Upper lobe of right lung (tissue), 1 donor: Measurements from ENCODE around the gene PCDHA9. TPM values are rescaled to one million over a fixed set of nuclear protein-coding genes. Genes with fewer than 3 reads are reported as not detected.
"Not testable (repeated sequence)": the region's sequence is repeated elsewhere in the genome, so short reads cannot be mapped to it uniquely, and the experiment has no call there.

Experiments used
- ATAC-seq: fragments of 200-7000 bp; cut with Tn5 transposase; one replicate; pipeline ENCODE4 v1.9.1; 2020; ENCODE audit warnings: mild to moderate bottlenecking, moderate library complexity
- DNase-seq: peaks from one replicate; pipeline ENCODE4 v3.0.0-alpha.2; 2020
- H3K27ac ChIP-seq: fragments of 200-600 bp; one replicate; pipeline ENCODE4 v1.8.0; 2022
- H3K27me3 ChIP-seq: fragments of 200-600 bp; one replicate; pipeline ENCODE4 v1.8.0; 2022; ENCODE audit warnings: mild to moderate bottlenecking
- H3K36me3 ChIP-seq: fragments of 200-600 bp; one replicate; pipeline ENCODE4 v1.8.0; 2022
- H3K4me1 ChIP-seq: fragments of 200-600 bp; one replicate; pipeline ENCODE4 v1.8.0; 2022
- H3K4me3 ChIP-seq: fragments of 200-600 bp; one replicate; pipeline ENCODE4 v1.8.0; 2022; ENCODE audit warnings: mild to moderate bottlenecking
- H3K9me3 ChIP-seq: fragments of 200-600 bp; one replicate; pipeline ENCODE4 v1.8.0; 2022
- CTCF ChIP-seq: fragments of 200-600 bp; IDR thresholded peaks from one replicate; pipeline ENCODE4 v1.8.0; 2022; ENCODE audit warnings: antibody characterized with exemption
- intact Hi-C: fragments of 100-400 bp; cut with DNase I; formaldehyde crosslinking; loops from one replicate; pipeline ENCODE4 v1.11.0; 2022
- total RNA-seq: library from RNA; stranded (reverse); fragmentation: NEBNext Ultra II Directional; extraction: Animal tissue kit (Norgen Biotek cat#: 25700); gene quantifications from one replicate; pipeline ENCODE4 v1.2.1, GENCODE V29; 2021
- donor health status: DM: no; HTN: yes; CAD: no; lungs with severe emphysema.

The PCDHA9 gene
- total RNA-seq, 1 donor from 2014 or later, result 0.20 TPM

- H3K4me1 ChIP-seq, result no peaks in the 10 kb centered on the region
- H3K9me3 ChIP-seq, result no peaks in the 10 kb centered on the region
- H3K27me3 ChIP-seq, result peaks cover 20% of the 10 kb centered on the region
- H3K36me3 ChIP-seq, result no peaks in the 10 kb centered on the region
- no peak for TF ChIP-seq CTCF
- ATAC-seq, result no peak
- intact Hi-C loops, result no loop called here
- DNase-seq, result no peak
- no peak overlapping the region for H3K4me3 ChIP-seq
- no peak overlapping the region for H3K27ac ChIP-seq
Observed at GRCh38 chr5:140835622-140836510, 12.3 kb upstream of the PCDHA9 start.

GRCh38 chr5:140840978-140841962, 6.9 kb upstream of the PCDHA9 start, which contains the start of gene PCDHA8:
TSS of gene PCDHA8 (plus strand) at chr5:140841187. CDS start at chr5:140841322, 135 bp downstream.
- H3K9me3 ChIP-seq, result no peaks in the 10 kb centered on the region
- DNase-seq (no peak), ATAC-seq (no peak)
- no peak within 1 kb of the TSS for H3K4me3 ChIP-seq
- peaks cover 18% of the 10 kb centered on the region for H3K27me3 ChIP-seq
- intact Hi-C loops, result no loop called here
- TF ChIP-seq CTCF, result no peak
- H3K36me3 ChIP-seq, result no peaks in the 10 kb centered on the region
- H3K27ac ChIP-seq, result no peak within 1 kb of the TSS
- H3K4me1 ChIP-seq, result no peaks in the 10 kb centered on the region

- TF ChIP-seq CTCF, result no peak
- DNase-seq (no peak), ATAC-seq (no peak)
- peaks cover 36% of the 10 kb centered on the region for H3K27me3 ChIP-seq
- H3K27ac ChIP-seq, result no peak overlapping the region
- intact Hi-C loops, result no loop called here
- no peaks in the 10 kb centered on the region for H3K36me3 ChIP-seq
- no peak overlapping the region for H3K4me3 ChIP-seq
- H3K4me1 ChIP-seq, result no peaks in the 10 kb centered on the region
- H3K9me3 ChIP-seq, result no peaks in the 10 kb centered on the region
Observed at GRCh38 chr5:140842798-140843733, 5.1 kb upstream of the PCDHA9 start.

- not testable (repeated sequence) for ATAC-seq
Observed at GRCh38 chr5:140849831-140850634, 1.9 kb downstream of the PCDHA9 start.

More at GRCh38 chr5:140849831-140850634, 1.9 kb downstream of the PCDHA9 start:
- H3K4me3 ChIP-seq, H3K27ac ChIP-seq, H3K36me3 ChIP-seq, H3K4me1 ChIP-seq, H3K9me3 ChIP-seq, intact Hi-C loops, DNase-seq: not testable (repeated sequence)
- peaks cover 28% of the 10 kb centered on the region for H3K27me3 ChIP-seq
